A673 (cell line): ENCODE measurements around the gene FGFR3. TPM values are rescaled to one million over a fixed set of nuclear protein-coding genes. Genes with fewer than 3 reads are reported as not detected.
A peak's percentile ranks its signal among the peaks of the same experiment; 100 is the strongest.

ENCODE experiments used
- BruUV-seq: library from RNA; stranded (reverse); fragments of 400-500 nt; replicated peaks from 2 replicates; lab custom pipeline; 2021; lab: Mats Ljungman, UMichigan
- CTCF ChIA-PET: fragments of 300-600 bp; sonication (Branson Sonifier 250); formaldehyde crosslinking; loops from one replicate; lab custom pipeline; 2022; ENCODE audit warnings: antibody characterized with exemption; lab: Charles Lee
- POLR2A ChIA-PET: fragments of 300-600 bp; sonication (Branson Sonifier 250); formaldehyde crosslinking; loops from one replicate; lab custom pipeline; 2022; ENCODE audit warnings: antibody characterized with exemption; ENCODE audit not compliant: low non-redundant PET; lab: Charles Lee
- DNase-seq: peaks from one replicate; pipeline ENCODE4 v3.0.0-alpha.2; 2015; ENCODE audit warnings: low spot score
- H3K27ac ChIP-seq: fragments of 200-600 bp; sonication (generic); 2 replicates; pipeline ENCODE4 v1.5.1; 2016; ENCODE audit warnings: mixed run types, low read depth, mild to moderate bottlenecking, mixed read lengths, antibody characterized with exemption, low read length; ENCODE audit not compliant: poor library complexity, severe bottlenecking
- H3K27me3 ChIP-seq: fragments of 200-600 bp; sonication (generic); replicated peaks from 2 replicates; pipeline ENCODE4 v1.6.1; 2017; ENCODE audit warnings: mixed run types, low read depth, mild to moderate bottlenecking, mixed read lengths, antibody characterized with exemption, low read length; ENCODE audit not compliant: insufficient read depth, poor library complexity
- H3K36me3 ChIP-seq: fragments of 200-600 bp; sonication (generic); 2 replicates; pipeline ENCODE4 v1.6.1; 2016; ENCODE audit warnings: mixed run types, mild to moderate bottlenecking, mixed read lengths, antibody characterized with exemption, low read length; ENCODE audit not compliant: insufficient read depth, poor library complexity, severe bottlenecking
- H3K4me1 ChIP-seq: fragments of 200-600 bp; sonication (generic); 2 replicates; pipeline ENCODE4 v1.6.1; 2017; ENCODE audit warnings: mixed run types, mild to moderate bottlenecking, mixed read lengths, antibody characterized with exemption, low read length; ENCODE audit not compliant: insufficient read depth, poor library complexity, severe bottlenecking
- H3K4me3 ChIP-seq: fragments of 200-600 bp; sonication (generic); 2 replicates; pipeline ENCODE4 v1.5.1; 2016; ENCODE audit warnings: low read depth, mixed run types, mild to moderate bottlenecking, mixed read lengths, low read length; ENCODE audit not compliant: poor library complexity, severe bottlenecking
- H3K9me3 ChIP-seq: fragments of 200-600 bp; sonication (generic); 2 replicates; pipeline ENCODE4 v1.6.1; 2016; ENCODE audit warnings: mixed run types, low read depth, mild to moderate bottlenecking, mixed read lengths, antibody characterized with exemption, low read length; ENCODE audit not compliant: poor library complexity, severe bottlenecking
- CTCF ChIP-seq: fragments of 300-800, 200-600 bp; sonication (generic); conservative IDR thresholded peaks from 2 replicates; pipeline ENCODE4 v1.5.1; 2017; ENCODE audit warnings: low read depth, mild to moderate bottlenecking, antibody characterized with exemption, low read length, moderate library complexity, mixed read lengths
- EZH2 ChIP-seq: fragments of 200-600 bp; sonication (generic); IDR thresholded peaks from 2 replicates; pipeline ENCODE4 v1.6.1; 2017; ENCODE audit warnings: borderline replicate concordance, low read depth, mild to moderate bottlenecking, mixed read lengths, antibody characterized with exemption, low read length; ENCODE audit not compliant: poor library complexity, severe bottlenecking
- intact Hi-C: fragments of 100-400 bp; cut with micrococcal nuclease; formaldehyde crosslinking; loops from one replicate; pipeline ENCODE4 v1.10.0; 2022; ENCODE audit not compliant: unreplicated experiment
- total RNA-seq: library from RNA; stranded (reverse); gene quantifications from 2 replicates; pipeline ENCODE4 v1.2.3, GENCODE V29; 2021

The FGFR3 gene
- total RNA-seq, 1 experiment from 2014 or later = 5.5 TPM

- Histone ChIP-seq H3K27ac (no peak overlapping the region), H3K9me3 (no peaks in the 10 kb centered on the region), H3K4me3 (no peak overlapping the region), H3K36me3 (no peaks in the 10 kb centered on the region), H3K27me3 (no peaks in the 10 kb centered on the region), H3K4me1 (peaks cover 10% of the 10 kb centered on the region)
- ChIA-PET POLR2A (no interaction called here), CTCF (no interaction called here)
- TF ChIP-seq CTCF (no peak), EZH2 (no peak)
- no TSS peak for BruUV-seq
- peak; percentile 27 for DNase-seq
- intact Hi-C loops = no loop called here
These were observed 29.5 kb upstream of the FGFR3 start for GRCh38 chr4:1763550-1764080.

GRCh38 chr4:1764670-1765069 is 28.4 kb upstream of the FGFR3 start:
- Histone ChIP-seq H3K27me3 (no peaks in the 10 kb centered on the region), H3K9me3 (no peaks in the 10 kb centered on the region), H3K36me3 (no peaks in the 10 kb centered on the region), H3K4me3 (no peak overlapping the region), H3K27ac (no peak overlapping the region), H3K4me1 (peaks cover 10% of the 10 kb centered on the region)
- ChIA-PET POLR2A (no interaction called here), CTCF (no interaction called here)
- no TSS peak for BruUV-seq
- intact Hi-C loops = no loop called here
- no peak for DNase-seq
- TF ChIP-seq CTCF (no peak), EZH2 (no peak)

GRCh38 chr4:1765409-1766072 is 27.6 kb upstream of the FGFR3 start:
- Histone ChIP-seq H3K9me3 (no peaks in the 10 kb centered on the region), H3K4me3 (no peak overlapping the region), H3K27ac (no peak overlapping the region), H3K36me3 (no peaks in the 10 kb centered on the region), H3K4me1 (peaks cover 18% of the 10 kb centered on the region), H3K27me3 (no peaks in the 10 kb centered on the region)
- POLR2A ChIA-PET = no interaction called here
- no peak for DNase-seq
- TF ChIP-seq CTCF (no peak), EZH2 (no peak)
- CTCF ChIA-PET = no interaction called here
- intact Hi-C loops = no loop called here
- BruUV-seq = no TSS peak
